AG09309 (cell line): ENCODE results near the gene EMX2.

Experiments
- DNase-seq: peaks from one replicate; pipeline ENCODE4 v3.0.0-alpha.2; 2010; ENCODE audit warnings: low read depth
- H3K4me3 ChIP-seq: 2 replicates; pipeline ENCODE4 v1.5.1; 2011; ENCODE audit warnings: mild to moderate bottlenecking, low read depth, low read length, moderate library complexity; ENCODE audit not compliant: control insufficient read depth
- CTCF ChIP-seq: IDR thresholded peaks from 2 replicates; pipeline ENCODE4 v1.5.1; 2011; ENCODE audit warnings: mild to moderate bottlenecking, low read depth, low read length, inconsistent platforms; ENCODE audit not compliant: insufficient read depth, control insufficient read depth; ENCODE audit errors: missing control alignments

EMX2 gene

GRCh38 chr10:117597216-117597615, 54.7 kb downstream of the EMX2 start:
- no peak for DNase-seq
- no peak overlapping the region for H3K4me3 ChIP-seq

More at GRCh38 chr10:117597216-117597615, 54.7 kb downstream of the EMX2 start:
- TF ChIP-seq CTCF = no peak
